GM23338 (cell line): Measurements from ENCODE around the gene PER3. TPM values are rescaled to one million over a fixed set of nuclear protein-coding genes. Genes with fewer than 3 reads are reported as not detected.

Experiments used
- ATAC-seq: fragments of 200-7000 bp; cut with Tn5 transposase; 3 replicates; pipeline ENCODE4 v1.9.1; 2020
- DNase-seq: peaks from one replicate; pipeline ENCODE4 v3.0.0-alpha.2; 2015; ENCODE audit warnings: low spot score
- H2AFZ ChIP-seq: fragments of 200-600 bp; sonication (generic); 2 replicates; pipeline ENCODE4 v1.8.0; 2016; ENCODE audit warnings: antibody characterized with exemption, mild to moderate bottlenecking, moderate library complexity
- H3F3A ChIP-seq: fragments of 200-600 bp; sonication (generic); replicated peaks from 2 replicates; pipeline ENCODE4 v1.8.0; 2017; ENCODE audit warnings: antibody characterized with exemption, mixed run types, low read depth
- H3K27ac ChIP-seq: fragments of 200-600 bp; sonication (generic); 2 replicates; pipeline ENCODE4 v1.6.1; 2016; ENCODE audit warnings: low read depth
- H3K27me3 ChIP-seq: fragments of 200-600 bp; sonication (generic); 2 replicates; pipeline ENCODE4 v1.8.0; 2016; ENCODE audit warnings: mild to moderate bottlenecking, mixed run types, moderate library complexity; ENCODE audit not compliant: insufficient read depth
- H3K36me3 ChIP-seq: fragments of 200-600 bp; sonication (generic); 2 replicates; pipeline ENCODE4 v1.8.0; 2016; ENCODE audit warnings: mild to moderate bottlenecking; ENCODE audit not compliant: insufficient read depth
- H3K4me1 ChIP-seq: fragments of 200-600 bp; sonication (generic); 2 replicates; pipeline ENCODE4 v1.8.0; 2016; ENCODE audit warnings: mild to moderate bottlenecking, moderate library complexity; ENCODE audit not compliant: insufficient read depth
- H3K4me2 ChIP-seq: fragments of 200-600 bp; sonication (generic); 2 replicates; pipeline ENCODE4 v1.7.1; 2017; ENCODE audit warnings: mixed run types
- H3K4me3 ChIP-seq: fragments of 200-600 bp; sonication (generic); 2 replicates; pipeline ENCODE4 v1.6.1; 2016; ENCODE audit warnings: mixed run types
- H3K79me2 ChIP-seq: fragments of 200-600 bp; sonication (generic); replicated peaks from 2 replicates; pipeline ENCODE4 v1.8.0; 2017; ENCODE audit warnings: mild to moderate bottlenecking; ENCODE audit not compliant: insufficient read depth
- H3K9me2 ChIP-seq: fragments of 200-600 bp; sonication (generic); 2 replicates; pipeline ENCODE4 v1.8.0; 2017; ENCODE audit not compliant: insufficient read depth
- H4K20me1 ChIP-seq: fragments of 200-600 bp; sonication (generic); replicated peaks from 2 replicates; pipeline ENCODE4 v1.8.0; 2017; ENCODE audit warnings: mild to moderate bottlenecking; ENCODE audit not compliant: insufficient read depth
- H3K27ac Mint-ChIP-seq: 2 replicates; pipeline ENCODE4 v1.8.0; 2020; ENCODE audit warnings: inconsistent platforms, mild to moderate bottlenecking, moderate library complexity, mixed read lengths
- H3K27me3 Mint-ChIP-seq: 3 replicates; pipeline ENCODE4 v1.8.0; 2022; ENCODE audit warnings: low read depth, mild to moderate bottlenecking, moderate library complexity, mixed read lengths, inconsistent platforms; ENCODE audit not compliant: insufficient read depth, poor library complexity
- H3K36me3 Mint-ChIP-seq: 3 replicates; pipeline ENCODE4 v1.8.0; 2021; ENCODE audit warnings: low read depth, mild to moderate bottlenecking, inconsistent platforms, moderate library complexity, mixed read lengths
- H3K4me1 Mint-ChIP-seq: 3 replicates; pipeline ENCODE4 v1.8.0; 2020; ENCODE audit warnings: mild to moderate bottlenecking, inconsistent platforms, mixed read lengths
- H3K4me3 Mint-ChIP-seq: 3 replicates; pipeline ENCODE4 v1.8.0; 2021; ENCODE audit warnings: moderate library complexity, mild to moderate bottlenecking, inconsistent platforms, mixed read lengths
- H3K9me3 Mint-ChIP-seq: 3 replicates; pipeline ENCODE4 v1.8.0; 2020; ENCODE audit warnings: moderate library complexity, mild to moderate bottlenecking, inconsistent platforms, mixed read lengths
- CREB1 ChIP-seq: fragments of 250-450 bp; sonication (Bioruptor Pico); IDR thresholded peaks from 2 replicates; pipeline ENCODE4 v1.5.0; 2020; ENCODE audit warnings: low read depth, mild to moderate bottlenecking, moderate library complexity
- CTCF ChIP-seq, 2 experiments: fragments of 200-600 bp in 1 of 2; sonication (generic) in 1 of 2; conservative IDR thresholded peaks; 2 replicates each; pipeline versions ENCODE4 v1.5.1 to v1.6.1; 2016 to 2017; ENCODE audit warnings: antibody characterized with exemption in 2 of 2, low read depth in 2 of 2, mild to moderate bottlenecking in 2 of 2, moderate library complexity in 1 of 2
- ETS1 ChIP-seq: IDR thresholded peaks from 2 replicates; pipeline ENCODE4 v1.6.1; 2016; ENCODE audit warnings: antibody characterized with exemption
- EZH2 ChIP-seq: fragments of 200-600 bp; sonication (generic); IDR thresholded peaks from one replicate; pipeline ENCODE4 v1.8.0; 2017; ENCODE audit warnings: antibody characterized with exemption, mild to moderate bottlenecking, low read depth; ENCODE audit not compliant: unreplicated experiment
- EZH2phosphoT487 ChIP-seq: fragments of 200-600 bp; sonication (generic); IDR thresholded peaks from one replicate; pipeline ENCODE4 v1.8.1; 2018; ENCODE audit warnings: antibody characterized with exemption; ENCODE audit not compliant: unreplicated experiment
- JUNB ChIP-seq: IDR thresholded peaks from one replicate; pipeline ENCODE4 v1.6.1; 2016; ENCODE audit warnings: antibody characterized with exemption; ENCODE audit not compliant: unreplicated experiment
- NANOG ChIP-seq: IDR thresholded peaks from 2 replicates; pipeline ENCODE4 v1.6.1; 2016; ENCODE audit warnings: antibody characterized with exemption, borderline replicate concordance
- POLR2AphosphoS5 ChIP-seq: IDR thresholded peaks from 2 replicates; pipeline ENCODE4 v1.6.1; 2016; ENCODE audit warnings: antibody characterized with exemption, low read depth
- REST ChIP-seq: IDR thresholded peaks from one replicate; pipeline ENCODE4 v1.6.1; 2018; ENCODE audit warnings: antibody characterized with exemption; ENCODE audit not compliant: unreplicated experiment
- STAT1 ChIP-seq: IDR thresholded peaks from one replicate; pipeline ENCODE4 v1.6.1; 2016; ENCODE audit warnings: antibody characterized with exemption; ENCODE audit not compliant: unreplicated experiment
- ZNF114 ChIP-seq: fragments of 250-450 bp; sonication (Bioruptor Pico); IDR thresholded peaks from 2 replicates; pipeline ENCODE4 v1.5.0; 2020; ENCODE audit warnings: mild to moderate bottlenecking, moderate library complexity
- ZNF331 ChIP-seq: fragments of 250-450 bp; sonication (Bioruptor Pico); IDR thresholded peaks from 2 replicates; pipeline ENCODE4 v1.5.0; 2020; ENCODE audit warnings: low read depth, mild to moderate bottlenecking, moderate library complexity
- ZNF462 ChIP-seq: fragments of 250-450 bp; sonication (Bioruptor Pico); IDR thresholded peaks from 2 replicates; pipeline ENCODE4 v1.5.0; 2020; ENCODE audit warnings: mild to moderate bottlenecking, moderate library complexity
- polyA plus RNA-seq: library from polyadenylated mRNA; unstranded; fragments of >200 nt; fragmentation: Nextera tagmentation; extraction: Ambion mirVana; gene quantifications from 2 replicates; pipeline ENCODE4 v1.2.1, GENCODE V29; 2016
- total RNA-seq: library from RNA; depleted of rRNA; stranded (reverse); fragments of >200 nt; shearing (Covaris generic); gene quantifications from 2 replicates; pipeline ENCODE4 v1.2.3, GENCODE V29; 2014

PER3 gene
- total and polyA plus RNA-seq, 2 experiments from 2014 or later: 6.1 to 16.4 TPM

- Histone ChIP-seq H3K79me2 (no peaks in the 10 kb centered on the region), H3K36me3 (no peaks in the 10 kb centered on the region), H3K4me2 (no peak overlapping the region), H3K4me3 (no peak overlapping the region), H3K4me1 (no peaks in the 10 kb centered on the region), H2AFZ (no peak overlapping the region), H3K27me3 (no peaks in the 10 kb centered on the region), H4K20me1 (no peaks in the 10 kb centered on the region), H3K9me2 (no peaks in the 10 kb centered on the region), H3F3A (no peaks in the 10 kb centered on the region), H3K27ac (no peak overlapping the region)
- Mint-ChIP-seq H3K4me1 (peaks cover under 1% of the 10 kb centered on the region; the same call in 2 of the 3 replicates), H3K27ac (no peak overlapping the region), H3K36me3 (no peaks in the 10 kb centered on the region), H3K9me3 (no peaks in the 10 kb centered on the region; the same call in 2 of the 3 replicates), H3K27me3 (peaks cover 1% of the 10 kb centered on the region), H3K4me3 (no peak overlapping the region)
- ATAC-seq (no peak), DNase-seq (no peak)
- TF ChIP-seq EZH2phosphoT487 (no peak), ZNF462 (no peak), NANOG (no peak), EZH2 (no peak), JUNB (no peak), CTCF (conservative IDR thresholded peaks at IDR 0.05; ENCODE audit: low read depth in 2 of 2) (no peak), ZNF331 (no peak), ETS1 (no peak), POLR2AphosphoS5 (no peak), REST (no peak), ZNF114 (CRISPR knock-in tag) (no peak), STAT1 (no peak), CREB1 (no peak)
Observed at GRCh38 chr1:7861452-7861851, 77.4 kb downstream of the PER3 start.
